Endothelial cell of umbilical vein (primary cell): ENCODE data around the gene PRDM11. TPM values are rescaled to one million over a fixed set of nuclear protein-coding genes. Genes with fewer than 3 reads are reported as not detected.

Source experiments
- BruUV-seq: library from RNA; stranded (reverse); fragments of 400-500 nt; replicated peaks from 2 replicates; lab custom pipeline; 2021; lab: Mats Ljungman, UMichigan
- CTCF ChIA-PET: fragments of 300-600, 350-600 bp; sonication (Branson Sonifier 250); formaldehyde crosslinking; loops from one replicate; lab custom pipeline; 2021; ENCODE audit warnings: antibody characterized with exemption, inconsistent platforms; lab: Charles Lee
- POLR2A ChIA-PET: fragments of 300-600, 350-600 bp; sonication (Branson Sonifier 250); formaldehyde crosslinking; loops from one replicate; lab custom pipeline; 2021; ENCODE audit warnings: antibody characterized with exemption, inconsistent platforms; lab: Charles Lee
- DNase-seq: peaks from one replicate; pipeline ENCODE4 v3.0.0-alpha.2; 2011; ENCODE audit warnings: low read depth, low spot score
- FAIRE-seq: peaks from 2 replicates; lab custom pipeline; 2011; peaks lifted over from hg19 to GRCh38; lab: Jason Lieb, UNC
- H2AFZ ChIP-seq: 2 replicates; pipeline ENCODE4 v1.6.0; 2012; ENCODE audit warnings: low read depth, low read length, control low read depth, inconsistent platforms
- H3K27ac ChIP-seq: 2 replicates; pipeline ENCODE4 v1.5.1; 2011; ENCODE audit warnings: low read depth, mild to moderate bottlenecking, control low read depth, low read length, moderate library complexity; ENCODE audit not compliant: insufficient read depth
- H3K27me3 ChIP-seq, 2 experiments: 2 replicates each; pipeline versions ENCODE4 v1.6.0 to v1.6.1; 2011; ENCODE audit warnings: low read length in 2 of 2, mixed read lengths in 1 of 2; ENCODE audit not compliant: control insufficient read depth in 2 of 2, insufficient read depth in 2 of 2
- H3K36me3 ChIP-seq, 2 experiments: 2 replicates in 1 of 2; 3 replicates in 1 of 2; pipeline ENCODE4 v1.5.1; 2011; ENCODE audit warnings: low read length in 2 of 2, mild to moderate bottlenecking in 1 of 2, moderate library complexity in 1 of 2; ENCODE audit not compliant: control insufficient read depth in 2 of 2, insufficient read depth in 2 of 2; ENCODE audit errors: extremely low read depth in 1 of 2
- H3K4me1 ChIP-seq: 3 replicates; pipeline ENCODE4 v1.5.1; 2011; ENCODE audit warnings: mild to moderate bottlenecking, low read length; ENCODE audit not compliant: control insufficient read depth, insufficient read depth; ENCODE audit errors: extremely low read depth
- H3K4me2 ChIP-seq: 2 replicates; pipeline ENCODE4 v1.6.1; 2011; ENCODE audit warnings: low read length, control low read depth, mixed read lengths; ENCODE audit not compliant: insufficient read depth
- H3K4me3 ChIP-seq, 3 experiments: fragments of 200-600 bp in 1 of 3; sonication (generic), shearing (Covaris generic) in 1 of 3; replicated peaks in 1 of 3; 2 replicates each; pipeline ENCODE4 v1.5.1; 2011 to 2016; ENCODE audit warnings: control low read depth in 3 of 3, low read length in 3 of 3, mild to moderate bottlenecking in 2 of 3, inconsistent platforms in 1 of 3, low read depth in 1 of 3, moderate library complexity in 1 of 3; ENCODE audit not compliant: insufficient read depth in 1 of 3
- H3K79me2 ChIP-seq: 2 replicates; pipeline ENCODE4 v1.6.0; 2012; ENCODE audit warnings: low read length, inconsistent platforms; ENCODE audit not compliant: control insufficient read depth, insufficient read depth
- H3K9ac ChIP-seq: replicated peaks from 2 replicates; pipeline ENCODE3; 2011; ENCODE audit warnings: low read length, control low read depth; ENCODE audit not compliant: insufficient read depth; ENCODE audit errors: extremely low read depth
- H3K9me1 ChIP-seq: replicated peaks from 3 replicates; pipeline ENCODE4 v1.6.0; 2011; ENCODE audit warnings: mild to moderate bottlenecking, low read length; ENCODE audit not compliant: control insufficient read depth, insufficient read depth; ENCODE audit errors: extremely low read depth
- H3K9me3 ChIP-seq: replicated peaks from 2 replicates; pipeline ENCODE4 v1.5.1; 2012; ENCODE audit warnings: low read length, inconsistent platforms; ENCODE audit not compliant: control insufficient read depth, insufficient read depth
- H4K20me1 ChIP-seq: replicated peaks from 2 replicates; pipeline ENCODE3; 2011; ENCODE audit warnings: mild to moderate bottlenecking, low read length; ENCODE audit not compliant: control insufficient read depth, insufficient read depth; ENCODE audit errors: extremely low read depth
- CTCF ChIP-seq, 2 donors: IDR thresholded peaks; 1 replicate in 1 of 2; 2 replicates in 1 of 2; pipeline ENCODE4 v1.5.1; 2011; ENCODE audit warnings: low read length in 2 of 2, mild to moderate bottlenecking in 2 of 2, moderate library complexity in 2 of 2, control low read depth in 1 of 2, inconsistent platforms in 1 of 2, low read depth in 1 of 2; ENCODE audit not compliant: insufficient read depth in 1 of 2; ENCODE audit errors: extremely low read depth in 1 of 2
- EZH2 ChIP-seq: IDR thresholded peaks from 2 replicates; pipeline ENCODE4 v1.6.1; 2012; ENCODE audit warnings: borderline replicate concordance, low read depth, mild to moderate bottlenecking, moderate library complexity, low read length, inconsistent platforms; ENCODE audit not compliant: severe bottlenecking
- FOS ChIP-seq: IDR thresholded peaks from 2 replicates; pipeline ENCODE4 v1.6.1; 2011; ENCODE audit warnings: mild to moderate bottlenecking, low read length, moderate library complexity, borderline replicate concordance; ENCODE audit not compliant: insufficient read depth
- JUN ChIP-seq: IDR thresholded peaks from 2 replicates; pipeline ENCODE4 v1.6.1; 2011; ENCODE audit warnings: borderline replicate concordance, low read depth; ENCODE audit not compliant: insufficient read length, insufficient read depth
- MAX ChIP-seq: IDR thresholded peaks from 2 replicates; pipeline ENCODE4 v1.6.1; 2011; ENCODE audit not compliant: insufficient read depth, insufficient read length
- MYC ChIP-seq: IDR thresholded peaks from one replicate; pipeline ENCODE4 v1.6.1; 2011; ENCODE audit warnings: mild to moderate bottlenecking, low read depth, low read length
- POLR2A ChIP-seq: IDR thresholded peaks from 2 replicates; pipeline ENCODE4 v1.6.1; 2012; ENCODE audit warnings: low read depth, mild to moderate bottlenecking, control low read depth, low read length
- POLR2AphosphoS5 ChIP-seq: IDR thresholded peaks from 2 replicates; pipeline ENCODE4 v1.6.1; 2012; ENCODE audit warnings: low read depth, mild to moderate bottlenecking, control low read depth, low read length, moderate library complexity; ENCODE audit not compliant: insufficient read depth
- dilution Hi-C: fragments of 300-500 bp; cut with MboI; formaldehyde crosslinking; loops from one replicate; pipeline ENCODE4 v1.15.0; 2019; ENCODE audit warnings: low sequenced_read_pairs; ENCODE audit not compliant: extremely low pct_ligation_motif_present
- intact Hi-C: fragments of 100-400 bp; cut with micrococcal nuclease; formaldehyde crosslinking; loops from one replicate; pipeline ENCODE4 v1.10.0; 2022
- polyA plus RNA-seq, 4 experiments: library from polyadenylated mRNA; depleted of rRNA in 3 of 4; stranded (reverse) in 3 of 4; unstranded in 1 of 4; fragments of >200 nt; gene quantifications; 2 replicates each; pipeline versions ENCODE4 v1.2.1 to v1.2.3, GENCODE V29; 2011 to 2012; ENCODE audit warnings: missing spikeins in 1 of 4
- total RNA-seq: library from RNA; stranded (reverse); gene quantifications from 2 replicates; pipeline ENCODE4 v1.2.3, GENCODE V29; 2021

Gene PRDM11
- total and polyA plus RNA-seq, 2 donors (not counting 3 experiments of a cell fraction or from before 2014, with no cell fraction given): 6.9 to 14.1 TPM

- Histone ChIP-seq H3K4me1 (no peaks in the 10 kb centered on the region), H2AFZ (no peak overlapping the region), H3K9me1 (no peaks in the 10 kb centered on the region), H3K4me3 (no peak overlapping the region), H3K36me3 (no peaks in the 10 kb centered on the region), H3K9me3 (no peaks in the 10 kb centered on the region), H3K9ac (no peak overlapping the region), H3K27me3 (peaks cover 1 to 4% of the 10 kb centered on the region in 2 experiments), H3K4me2 (no peak overlapping the region), H4K20me1 (no peaks in the 10 kb centered on the region), H3K27ac (no peak overlapping the region), H3K79me2 (no peaks in the 10 kb centered on the region)
- dilution Hi-C loops (no loop called here), intact Hi-C loops (no loop called here)
- ChIA-PET CTCF (interaction anchor here (0.7 to 1.2 kb wide), 2 partner anchors 26 to 168 kb away, joined by 3 to 4 read pairs; no protein-coding TSS in a partner anchor), POLR2A (no interaction called here)
- no TSS peak for BruUV-seq
- TF ChIP-seq FOS: no peak
- FAIRE-seq: no peak
- no peak for DNase-seq
These were observed 132.3 kb downstream of the PRDM11 start for GRCh38 chr11:45278714-45279113.

GRCh38 chr11:45279645-45280044, 133.2 kb downstream of the PRDM11 start:
- intact Hi-C loops: no loop called here
- DNase-seq: no peak
- dilution Hi-C loops: no loop called here
- H2AFZ ChIP-seq: no peak overlapping the region
- CTCF ChIA-PET: interaction anchor here (0.7 to 1.2 kb wide), 2 partner anchors 27 to 169 kb away, joined by 3 to 4 read pairs; no protein-coding TSS in a partner anchor
- no peak overlapping the region for H3K9ac ChIP-seq
- H3K27ac ChIP-seq: no peak overlapping the region
- no peaks in the 10 kb centered on the region for H3K9me1 ChIP-seq
- no peak for FAIRE-seq
- no peaks in the 10 kb centered on the region for H3K9me3 ChIP-seq
- POLR2A ChIA-PET: no interaction called here
- TF ChIP-seq EZH2 (no peak), JUN (no peak), POLR2AphosphoS5 (no peak), MYC (no peak), POLR2A (no peak), MAX (no peak), CTCF (IDR thresholded peaks at IDR 0.05; ENCODE audit: extremely low read depth in 1 of 2, insufficient read depth in 1 of 2, low read depth in 1 of 2, low read length in 2 of 2) (no peak), FOS (no peak)
- H3K4me3 ChIP-seq: no peak overlapping the region
- no peaks in the 10 kb centered on the region for H4K20me1 ChIP-seq
- BruUV-seq: no TSS peak
- H3K27me3 ChIP-seq: peaks cover 6 to 10% of the 10 kb centered on the region in 2 experiments
- H3K4me2 ChIP-seq: no peak overlapping the region
- H3K36me3 ChIP-seq: no peaks in the 10 kb centered on the region
- no peaks in the 10 kb centered on the region for H3K79me2 ChIP-seq
- no peaks in the 10 kb centered on the region for H3K4me1 ChIP-seq
